Testis (tissue), 3 donors: ENCODE data around the gene GAS2L3. TPM values are rescaled to one million over a fixed set of nuclear protein-coding genes. Genes with fewer than 3 reads are reported as not detected.
A peak's percentile ranks its signal among the peaks of the same experiment; 100 is the strongest.

Experiments used
- DNase-seq: peaks from one replicate; pipeline ENCODE4 v3.0.0-alpha.2; 2019
- H3K27ac ChIP-seq, 2 donors: fragments of 200-600 bp; sonication (generic); one replicate each; pipeline ENCODE4 v1.5.1; 2019
- H3K27me3 ChIP-seq: fragments of 200-600 bp; sonication (generic); one replicate; pipeline ENCODE4 v1.5.1; 2019
- H3K36me3 ChIP-seq: fragments of 200-600 bp; sonication (generic); one replicate; pipeline ENCODE4 v1.5.1; 2017; ENCODE audit warnings: low read depth; ENCODE audit errors: missing control alignments
- H3K4me1 ChIP-seq: fragments of 200-600 bp; sonication (generic); one replicate; pipeline ENCODE4 v1.5.1; 2019
- H3K4me3 ChIP-seq, 2 donors: fragments of 200-600 bp; sonication (generic); one replicate each; pipeline ENCODE4 v1.5.1; 2017 to 2019
- H3K9me3 ChIP-seq: fragments of 200-600 bp; sonication (generic); one replicate; pipeline ENCODE4 v1.5.1; 2017
- POLR2A ChIP-seq: fragments of 450-650 bp; IDR thresholded peaks from one replicate; pipeline ENCODE4 v1.6.1; 2017; ENCODE audit warnings: antibody characterized with exemption, mild to moderate bottlenecking, moderate library complexity
- WGBS, 2 donors: methylation state at CpG; one replicate each; pipeline ENCODE4 v1.1.5; 2018; 5-methylcytosine and 5-hydroxymethylcytosine counted together
- intact Hi-C: fragments of 100-400 bp; cut with DNase I; formaldehyde crosslinking; loops from one replicate; pipeline ENCODE4 v1.15.1; 2023; ENCODE audit warnings: low total_unique reads
- polyA plus RNA-seq: library from polyadenylated mRNA; stranded (reverse); fragments of 350-450 nt; fragmentation: Illumina TruSeq; extraction: RNeasy Lipid Tissue Mini Kit (QIAGEN cat#74804); gene quantifications from one replicate; pipeline ENCODE4 v1.2.3, GENCODE V29; 2014; ENCODE audit warnings: low read depth, low replicate concordance; ENCODE audit not compliant: insufficient read depth
- total RNA-seq, 2 donors: library from RNA; depleted of rRNA; stranded (reverse); fragments of >200 nt; gene quantifications; one replicate each; pipeline ENCODE4 v1.2.3, GENCODE V29; 2016
- TF ChIP-seq, protein P1 (sequence below), 3 experiments: fragments of 450-650 bp in 2 of 3; fragments of 200-600 bp in 1 of 3; sonication (generic) in 1 of 3; IDR thresholded peaks; one replicate each; pipeline ENCODE4 v1.5.1; 2016 to 2019; ENCODE audit warnings: antibody characterized with exemption in 3 of 3, mild to moderate bottlenecking in 2 of 3, moderate library complexity in 1 of 3

Gene GAS2L3
- total and polyA plus RNA-seq, 3 donors from 2014 or later = 9.7 to 11.8 (median 10.4) TPM

DNA sequence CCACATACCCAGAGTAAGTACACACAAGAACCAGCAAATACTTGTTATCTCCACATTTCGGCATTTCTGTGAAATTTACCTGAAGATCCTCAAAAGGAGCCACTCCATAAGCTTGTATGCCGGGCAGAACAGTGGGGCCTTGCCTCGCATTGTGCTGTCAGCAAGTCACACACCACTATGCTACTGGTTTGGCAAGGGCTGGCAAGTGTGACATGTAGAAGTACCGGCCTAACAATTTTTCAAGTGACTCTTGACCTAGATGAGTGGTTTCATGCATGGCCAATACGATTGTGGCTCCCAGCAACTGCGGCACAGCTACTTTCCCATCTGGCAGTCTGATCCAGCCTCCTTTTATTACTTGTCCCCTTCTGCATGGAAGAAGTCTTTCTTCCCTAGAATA, 69.8 kb downstream of the GAS2L3 start:
- WGBS, 2 donors = 88 to 94% methylated on average over 6 of the region's 6 CpGs
- intact Hi-C loops = no loop called here
- TF ChIP-seq POLR2A = no peak
- TF ChIP-seq, protein P1, sequence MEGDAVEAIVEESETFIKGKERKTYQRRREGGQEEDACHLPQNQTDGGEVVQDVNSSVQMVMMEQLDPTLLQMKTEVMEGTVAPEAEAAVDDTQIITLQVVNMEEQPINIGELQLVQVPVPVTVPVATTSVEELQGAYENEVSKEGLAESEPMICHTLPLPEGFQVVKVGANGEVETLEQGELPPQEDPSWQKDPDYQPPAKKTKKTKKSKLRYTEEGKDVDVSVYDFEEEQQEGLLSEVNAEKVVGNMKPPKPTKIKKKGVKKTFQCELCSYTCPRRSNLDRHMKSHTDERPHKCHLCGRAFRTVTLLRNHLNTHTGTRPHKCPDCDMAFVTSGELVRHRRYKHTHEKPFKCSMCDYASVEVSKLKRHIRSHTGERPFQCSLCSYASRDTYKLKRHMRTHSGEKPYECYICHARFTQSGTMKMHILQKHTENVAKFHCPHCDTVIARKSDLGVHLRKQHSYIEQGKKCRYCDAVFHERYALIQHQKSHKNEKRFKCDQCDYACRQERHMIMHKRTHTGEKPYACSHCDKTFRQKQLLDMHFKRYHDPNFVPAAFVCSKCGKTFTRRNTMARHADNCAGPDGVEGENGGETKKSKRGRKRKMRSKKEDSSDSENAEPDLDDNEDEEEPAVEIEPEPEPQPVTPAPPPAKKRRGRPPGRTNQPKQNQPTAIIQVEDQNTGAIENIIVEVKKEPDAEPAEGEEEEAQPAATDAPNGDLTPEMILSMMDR (IDR thresholded peaks at IDR 0.05) = no peak
- Histone ChIP-seq H3K27ac (no peak overlapping the region), H3K4me1 (no peaks in the 10 kb centered on the region), H3K27me3 (no peaks in the 10 kb centered on the region), H3K9me3 (no peaks in the 10 kb centered on the region), H3K36me3 (no peaks in the 10 kb centered on the region), H3K4me3 (no peak overlapping the region)
- no peak for DNase-seq

DNA sequence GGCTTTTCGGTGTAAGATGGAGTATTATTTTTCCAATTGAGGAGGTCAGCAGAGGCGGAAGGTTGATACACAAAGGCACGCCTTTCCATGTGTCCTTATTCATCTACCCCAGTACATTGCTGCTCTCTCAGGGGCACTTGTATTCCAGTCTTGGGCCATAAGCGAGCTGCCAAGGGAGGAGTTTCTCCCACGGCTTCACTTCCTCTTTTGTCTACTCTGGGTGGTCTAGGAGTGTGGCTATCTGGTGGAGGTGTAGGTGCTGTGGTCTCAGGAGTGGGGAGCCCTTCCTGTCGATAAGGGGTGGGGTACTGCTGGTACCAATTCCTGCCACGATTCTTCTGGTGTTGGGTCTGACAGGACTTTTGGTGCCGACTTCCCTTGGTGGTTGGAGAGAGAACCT, 73.4 kb downstream of the GAS2L3 start:
- 85 to 86% methylated on average over 8 of the region's 8 CpGs for WGBS, 2 donors
- Histone ChIP-seq H3K27ac (no peak overlapping the region), H3K9me3 (no peaks in the 10 kb centered on the region), H3K36me3 (no peaks in the 10 kb centered on the region), H3K4me3 (no peak overlapping the region), H3K27me3 (no peaks in the 10 kb centered on the region), H3K4me1 (no peaks in the 10 kb centered on the region)
- intact Hi-C loops = no loop called here
- DNase-seq = no peak
- TF ChIP-seq, protein P1 (IDR thresholded peaks at IDR 0.05) = no peak
- no peak for TF ChIP-seq POLR2A

DNA sequence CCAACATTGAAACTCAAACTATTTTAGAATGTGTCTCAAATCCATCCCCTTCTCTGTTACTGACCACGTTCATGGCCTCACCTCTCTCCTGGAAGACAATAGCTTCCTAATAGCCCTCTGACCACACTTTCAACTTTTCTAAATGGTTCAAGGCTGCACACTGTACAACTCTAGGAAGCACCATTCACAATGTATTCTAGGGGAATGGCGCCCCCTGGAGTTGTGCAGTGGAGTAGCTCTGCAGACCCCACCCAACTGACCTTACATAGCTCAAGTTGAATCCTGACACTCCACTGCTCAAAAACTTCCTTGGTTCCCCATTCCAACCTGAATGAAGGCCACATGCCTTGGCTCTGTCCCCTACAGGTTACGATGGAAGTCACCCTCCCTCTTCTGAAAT, 77.6 kb downstream of the GAS2L3 start:
- no peaks in the 10 kb centered on the region for H3K4me1 ChIP-seq
- intact Hi-C loops = no loop called here
- no peak for TF ChIP-seq POLR2A
- TF ChIP-seq, protein P1 (IDR thresholded peaks at IDR 0.05) = no peak
- no peaks in the 10 kb centered on the region for H3K36me3 ChIP-seq
- WGBS, 2 donors = 83 to 89% methylated on average over 3 of the region's 3 CpGs
- no peak overlapping the region for H3K27ac ChIP-seq
- no peaks in the 10 kb centered on the region for H3K27me3 ChIP-seq
- DNase-seq = no peak
- H3K9me3 ChIP-seq = no peaks in the 10 kb centered on the region
- H3K4me3 ChIP-seq = no peak overlapping the region

DNA sequence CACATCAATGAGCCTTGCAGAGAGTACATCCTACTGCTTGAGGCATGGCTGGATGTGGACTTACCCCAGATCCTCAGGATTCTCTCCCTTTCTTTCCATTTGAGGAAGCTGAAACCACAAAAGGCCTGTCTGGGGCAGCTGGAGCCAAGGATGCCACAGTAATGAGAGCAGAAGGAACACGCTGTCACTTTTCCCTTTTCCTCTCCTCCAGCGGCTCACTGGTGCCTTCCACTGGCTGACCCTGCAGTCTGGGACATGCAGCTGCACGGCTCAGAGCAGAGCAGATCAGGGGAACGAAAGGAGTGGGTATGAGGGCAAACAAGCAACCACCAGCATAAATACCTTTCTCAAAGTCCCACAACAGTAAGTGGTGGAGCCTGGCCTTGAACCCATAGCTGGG, 78.2 kb downstream of the GAS2L3 start:
- Histone ChIP-seq H3K27me3 (no peaks in the 10 kb centered on the region), H3K27ac (no peak overlapping the region), H3K36me3 (no peaks in the 10 kb centered on the region), H3K9me3 (no peaks in the 10 kb centered on the region), H3K4me3 (no peak overlapping the region), H3K4me1 (no peaks in the 10 kb centered on the region)
- intact Hi-C loops = no loop called here
- TF ChIP-seq POLR2A = no peak
- TF ChIP-seq, protein P1 (IDR thresholded peaks at IDR 0.05) = no peak
- WGBS, 2 donors = 65 to 69% methylated on average over 4 of the region's 4 CpGs
- peak; percentile 25 for DNase-seq

DNA sequence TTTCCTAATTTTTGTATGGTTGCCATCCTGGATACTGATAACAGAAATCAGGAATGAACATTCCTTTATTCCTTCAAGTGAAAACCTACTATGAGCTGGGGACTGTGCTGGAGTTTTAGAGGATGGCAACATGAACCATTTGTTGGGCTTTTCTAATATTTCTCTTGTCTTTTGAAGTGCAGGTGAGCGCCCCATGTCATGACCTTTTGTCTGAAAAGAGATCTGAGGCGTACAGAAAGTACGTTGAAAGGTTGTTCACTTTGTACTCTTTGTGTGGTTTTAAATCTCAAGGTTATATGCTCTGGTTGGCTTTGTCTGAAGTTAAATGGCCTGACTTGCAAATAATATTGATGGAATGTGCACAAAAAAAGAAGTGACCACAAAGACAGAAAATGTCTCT, 79.0 kb downstream of the GAS2L3 start:
- no peaks in the 10 kb centered on the region for H3K27me3 ChIP-seq
- H3K4me3 ChIP-seq = no peak overlapping the region
- TF ChIP-seq POLR2A = no peak
- TF ChIP-seq, protein P1 (IDR thresholded peaks at IDR 0.05) = no peak
- WGBS, 2 donors = 61 to 72% methylated on average over 3 of the region's 3 CpGs
- DNase-seq = no peak
- H3K36me3 ChIP-seq = no peaks in the 10 kb centered on the region
- no peak overlapping the region for H3K27ac ChIP-seq
- H3K9me3 ChIP-seq = no peaks in the 10 kb centered on the region
- intact Hi-C loops = no loop called here
- H3K4me1 ChIP-seq = no peaks in the 10 kb centered on the region
